ENCODE measurements around the gene ZNF85.
"Not testable (repeated sequence)": the region's sequence is repeated elsewhere in the genome, so short reads cannot be mapped to it uniquely, and the experiment has no call there.

Gene ZNF85

DNA sequence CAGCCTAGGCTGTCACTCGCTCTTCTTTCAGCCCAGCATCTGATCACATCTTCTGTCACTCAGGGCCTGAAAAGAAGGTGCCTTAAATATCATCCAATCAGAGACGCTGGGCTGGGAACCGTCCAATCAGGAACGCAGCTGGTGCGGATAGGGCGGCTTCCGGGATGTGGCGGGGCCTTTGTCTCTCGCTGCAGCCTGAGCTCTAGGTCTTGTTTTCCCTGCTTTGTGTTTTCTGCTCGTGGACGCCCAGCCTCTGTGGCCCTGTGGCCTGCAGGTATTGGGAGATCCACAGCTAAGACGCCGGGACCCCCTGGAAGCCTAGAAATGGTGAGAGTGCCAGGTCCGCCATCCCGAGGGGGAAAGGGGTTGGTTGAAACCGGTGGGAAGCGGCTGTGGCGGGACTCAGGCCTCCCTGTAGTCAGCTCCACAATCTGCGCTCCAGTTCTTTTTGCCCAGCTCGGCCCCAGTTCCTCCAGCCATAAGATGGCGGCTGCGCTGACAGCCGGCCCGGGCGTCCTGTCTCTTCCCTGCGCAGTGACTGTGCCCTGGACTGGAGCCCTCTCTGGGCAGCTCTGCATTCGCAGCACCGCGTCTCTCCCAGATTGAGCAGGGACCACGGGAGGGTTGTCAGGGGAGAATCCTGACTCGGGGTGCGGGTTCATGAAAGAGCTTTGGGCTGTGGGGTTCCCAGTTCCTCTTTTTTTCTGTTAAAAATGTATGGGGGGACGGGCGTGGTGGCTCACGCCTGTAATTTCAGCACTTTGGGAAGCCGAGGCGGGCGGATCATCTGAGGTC is at the start of gene ZNF85:
TSS of gene ZNF85 (plus strand) at position 175 of the 795 bp plus-strand sequence. CDS start at position 325, 150 bp downstream.
- H3K9me3 ChIP-seq, result no peaks in the 10 kb centered on the region; the same call in 1 of the 2 replicates
- no peaks in the 10 kb centered on the region for H3K4me1 ChIP-seq
- no peak for DNase-seq (ENCODE audit: low spot score in 2 of 2)
- H3K4me3 ChIP-seq, result no peak within 1 kb of the TSS
- no peaks in the 10 kb centered on the region for H3K27me3 ChIP-seq (ENCODE audit: low read depth)
- H3K36me3 ChIP-seq (replicated peaks), result no peaks in the 10 kb centered on the region
- in situ Hi-C loops (cut with MboI; ENCODE audit: low sequenced_read_pairs), result no loop called here

- in situ Hi-C loops (cut with MboI; ENCODE audit: low sequenced_read_pairs), result no loop called here
- Histone ChIP-seq H3K9me3 (no peaks in the 10 kb centered on the region; the same call in 1 of the 2 replicates), H3K4me1 (no peaks in the 10 kb centered on the region), H3K27me3 (ENCODE audit: low read depth) (no peaks in the 10 kb centered on the region), H3K4me3 (no peak overlapping the region), H3K36me3 (replicated peaks) (no peaks in the 10 kb centered on the region)
- no peak for DNase-seq (ENCODE audit: low spot score in 2 of 2)
These were observed 43.5 kb upstream of the ZNF85 start for GRCh38 chr19:20879501-20879900.

GRCh38 chr19:20912973-20913372 is 10.1 kb upstream of the ZNF85 start:
- in situ Hi-C loops (cut with MboI; ENCODE audit: low sequenced_read_pairs), result no loop called here
- Histone ChIP-seq H3K27me3 (ENCODE audit: low read depth) (no peaks in the 10 kb centered on the region), H3K36me3 (replicated peaks) (no peaks in the 10 kb centered on the region), H3K4me3 (no peak overlapping the region), H3K4me1 (no peaks in the 10 kb centered on the region), H3K9me3 (no peaks in the 10 kb centered on the region; the same call in 1 of the 2 replicates)
- no peak for DNase-seq (ENCODE audit: low spot score in 2 of 2)

DNA sequence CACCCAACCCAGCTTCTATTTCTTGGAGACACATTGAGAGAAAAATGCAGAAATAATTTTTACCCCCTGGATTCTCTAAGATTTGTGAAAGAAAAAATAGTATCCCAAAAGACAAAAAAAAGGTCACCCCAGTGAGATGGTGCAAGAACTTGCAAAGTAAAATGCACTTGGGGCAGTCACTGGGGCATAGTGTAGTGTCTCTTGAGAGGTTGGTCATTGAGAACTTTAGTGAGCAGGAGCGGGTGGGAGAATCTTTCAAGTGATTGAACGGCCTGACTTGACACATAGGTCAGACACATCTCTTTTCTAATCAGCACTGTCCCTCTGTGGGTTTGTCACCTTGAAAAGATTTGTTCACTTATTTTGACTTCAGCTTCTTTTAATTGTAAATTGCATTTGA is 2.4 kb downstream of the ZNF85 start:
- H3K4me3 ChIP-seq, result no peak overlapping the region

GRCh38 chr19:20926796-20927195 is 3.7 kb downstream of the ZNF85 start:
- Histone ChIP-seq H3K27me3 (ENCODE audit: low read depth) (no peaks in the 10 kb centered on the region), H3K4me1 (no peaks in the 10 kb centered on the region), H3K36me3 (replicated peaks) (no peaks in the 10 kb centered on the region), H3K4me3 (no peak overlapping the region), H3K9me3 (no peaks in the 10 kb centered on the region; the same call in 1 of the 2 replicates)
- no peak for DNase-seq (ENCODE audit: low spot score in 2 of 2)
- in situ Hi-C loops (cut with MboI; ENCODE audit: low sequenced_read_pairs), result no loop called here

More for the DNA sequence above, 2.4 kb downstream of the ZNF85 start:
- Histone ChIP-seq H3K4me1 (no peaks in the 10 kb centered on the region), H3K27me3 (ENCODE audit: low read depth) (no peaks in the 10 kb centered on the region), H3K9me3 (no peaks in the 10 kb centered on the region; the same call in 1 of the 2 replicates), H3K36me3 (replicated peaks) (no peaks in the 10 kb centered on the region)
- in situ Hi-C loops (cut with MboI; ENCODE audit: low sequenced_read_pairs), result no loop called here
- DNase-seq (ENCODE audit: low spot score in 2 of 2), result no peak

- in situ Hi-C loops (cut with MboI; ENCODE audit: low sequenced_read_pairs), result no loop called here
- Histone ChIP-seq H3K9me3 (no peaks in the 10 kb centered on the region; the same call in 1 of the 2 replicates), H3K27me3 (ENCODE audit: low read depth) (no peaks in the 10 kb centered on the region), H3K4me1 (no peaks in the 10 kb centered on the region), H3K36me3 (replicated peaks) (no peaks in the 10 kb centered on the region), H3K4me3 (no peak overlapping the region)
- no peak for DNase-seq (ENCODE audit: low spot score in 2 of 2)
These were observed 5.3 kb downstream of the ZNF85 start for GRCh38 chr19:20928371-20928770.

GRCh38 chr19:20936322-20936947 is 13.4 kb downstream of the ZNF85 start:
- DNase-seq (ENCODE audit: low spot score in 2 of 2); H3K36me3 ChIP-seq (replicated peaks); in situ Hi-C loops (cut with MboI; ENCODE audit: low sequenced_read_pairs); H3K9me3 ChIP-seq; H3K4me1 ChIP-seq; H3K27me3 ChIP-seq (ENCODE audit: low read depth); H3K4me3 ChIP-seq: not testable (repeated sequence)

GRCh38 chr19:20952561-20953095 is 29.6 kb downstream of the ZNF85 start:
- in situ Hi-C loops (cut with MboI; ENCODE audit: low sequenced_read_pairs); H3K4me1 ChIP-seq; H3K4me3 ChIP-seq; DNase-seq (ENCODE audit: low spot score in 2 of 2); H3K9me3 ChIP-seq; H3K27me3 ChIP-seq (ENCODE audit: low read depth); H3K36me3 ChIP-seq (replicated peaks): not testable (repeated sequence)

- no peaks in the 10 kb centered on the region for H3K4me1 ChIP-seq
- no peak overlapping the region for H3K4me3 ChIP-seq
- H3K36me3 ChIP-seq (replicated peaks), result no peaks in the 10 kb centered on the region
- H3K9me3 ChIP-seq, result 0 out of 2 replicates have a peak, but pooled peaks cover 2% of the 10 kb centered on the region
- H3K27me3 ChIP-seq (ENCODE audit: low read depth), result no peaks in the 10 kb centered on the region
- in situ Hi-C loops (cut with MboI; ENCODE audit: low sequenced_read_pairs), result no loop called here
- no peak for DNase-seq (ENCODE audit: low spot score in 2 of 2)
These were observed 41.7 kb downstream of the ZNF85 start for GRCh38 chr19:20964798-20965197.

- no peaks in the 10 kb centered on the region; the same call in 1 of the 2 replicates for H3K9me3 ChIP-seq
- in situ Hi-C loops (cut with MboI; ENCODE audit: low sequenced_read_pairs), result no loop called here
- no peak for DNase-seq (ENCODE audit: low spot score in 2 of 2)
- H3K4me3 ChIP-seq, result no peak overlapping the region
- no peaks in the 10 kb centered on the region for H3K36me3 ChIP-seq (replicated peaks)
- H3K27me3 ChIP-seq (ENCODE audit: low read depth), result no peaks in the 10 kb centered on the region
- H3K4me1 ChIP-seq, result no peaks in the 10 kb centered on the region
These were observed 45.0 kb downstream of the ZNF85 start for GRCh38 chr19:20968092-20968491.

GRCh38 chr19:20969498-20969897 is 46.4 kb downstream of the ZNF85 start:
- in situ Hi-C loops (cut with MboI; ENCODE audit: low sequenced_read_pairs), result no loop called here
- Histone ChIP-seq H3K27me3 (ENCODE audit: low read depth) (no peaks in the 10 kb centered on the region), H3K4me1 (no peaks in the 10 kb centered on the region), H3K4me3 (no peak overlapping the region), H3K9me3 (no peaks in the 10 kb centered on the region; the same call in 1 of the 2 replicates), H3K36me3 (replicated peaks) (no peaks in the 10 kb centered on the region)
- DNase-seq (ENCODE audit: low spot score in 2 of 2), result no peak

- H3K4me3 ChIP-seq, result no peak overlapping the region
- in situ Hi-C loops (cut with MboI; ENCODE audit: low sequenced_read_pairs), result no loop called here
- no peaks in the 10 kb centered on the region for H3K36me3 ChIP-seq (replicated peaks)
- no peaks in the 10 kb centered on the region; the same call in 1 of the 2 replicates for H3K9me3 ChIP-seq
- H3K4me1 ChIP-seq, result no peaks in the 10 kb centered on the region
- no peak for DNase-seq (ENCODE audit: low spot score in 2 of 2)
- no peaks in the 10 kb centered on the region for H3K27me3 ChIP-seq (ENCODE audit: low read depth)
These were observed 46.8 kb downstream of the ZNF85 start for GRCh38 chr19:20969898-20970297.

DNA sequence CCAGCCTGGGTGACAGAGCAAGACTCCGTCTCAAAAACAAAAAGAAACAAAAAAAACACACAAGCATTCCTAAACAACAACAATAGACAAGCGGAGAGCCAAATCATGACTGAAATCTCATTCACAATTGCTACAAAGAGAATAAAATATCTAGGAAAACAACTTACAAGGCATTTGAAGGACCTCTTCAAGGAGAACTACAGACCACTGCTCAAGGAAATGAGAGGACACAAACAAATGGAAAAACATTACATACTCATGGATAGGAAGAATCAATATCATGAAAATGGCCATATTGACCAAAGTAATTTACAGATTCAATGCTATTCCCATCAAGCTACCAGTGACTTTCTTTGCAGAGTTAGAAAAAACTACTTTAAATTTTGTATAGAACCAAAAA is 69.7 kb downstream of the ZNF85 start:
- H3K9me3 ChIP-seq; in situ Hi-C loops (cut with MboI; ENCODE audit: low sequenced_read_pairs); DNase-seq (ENCODE audit: low spot score in 2 of 2); H3K27me3 ChIP-seq (ENCODE audit: low read depth); H3K4me1 ChIP-seq; H3K4me3 ChIP-seq; H3K36me3 ChIP-seq (replicated peaks): not testable (repeated sequence)

DNA sequence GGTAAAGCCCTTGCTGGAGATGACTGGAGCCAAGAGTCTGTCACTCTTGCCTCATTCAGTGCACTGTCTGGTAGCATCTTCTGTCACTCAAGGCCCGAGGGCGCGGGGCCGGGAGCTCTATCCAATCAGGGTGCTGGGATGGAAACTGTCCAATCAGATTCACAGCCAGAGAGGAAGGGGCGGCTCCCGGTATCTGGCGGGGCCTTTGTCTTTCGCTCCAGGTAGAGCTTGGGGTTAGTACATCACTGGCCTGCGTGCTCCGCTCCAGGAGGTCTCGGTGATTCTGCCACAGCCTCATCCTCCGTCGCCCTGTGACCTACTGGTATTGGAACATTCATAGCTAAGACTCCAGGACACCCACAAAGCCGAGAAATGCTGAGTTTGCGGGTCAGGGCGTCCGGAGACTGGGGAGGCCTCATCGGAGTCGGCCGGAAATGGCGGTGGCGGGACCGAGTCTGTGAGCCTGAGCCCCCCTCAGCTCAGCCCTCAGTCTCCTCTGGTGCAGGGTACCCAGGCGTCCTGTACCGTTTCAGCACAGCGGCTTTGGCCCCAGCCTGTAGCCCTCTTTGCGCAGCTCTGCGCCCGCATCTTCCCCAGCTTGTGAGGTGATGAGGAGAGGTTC is 76.8 kb downstream of the ZNF85 start:
- DNase-seq (ENCODE audit: low spot score in 2 of 2), result no peak
- in situ Hi-C loops (cut with MboI; ENCODE audit: low sequenced_read_pairs), result no loop called here
- no peak overlapping the region for H3K4me3 ChIP-seq

More for the DNA sequence above, 76.8 kb downstream of the ZNF85 start:
- H3K4me1 ChIP-seq, result no peaks in the 10 kb centered on the region
- no peaks in the 10 kb centered on the region for H3K36me3 ChIP-seq (replicated peaks)
- H3K27me3 ChIP-seq (ENCODE audit: low read depth), result no peaks in the 10 kb centered on the region
- no peaks in the 10 kb centered on the region for H3K9me3 ChIP-seq
